ENCODE data around the gene ARHGEF33. TPM values are rescaled to one million over a fixed set of nuclear protein-coding genes. Genes with fewer than 3 reads are reported as not detected.

ARHGEF33 gene
- total RNA-seq, 1 donor from 2014 or later, result 0.30 TPM

- Mint-ChIP-seq H3K4me3 (ENCODE audit: unreplicated experiment) (no peak overlapping the region), H3K4me1 (ENCODE audit: low read depth, unreplicated experiment) (no peaks in the 10 kb centered on the region), H3K9me3 (ENCODE audit: unreplicated experiment) (no peaks in the 10 kb centered on the region), H3K27ac (ENCODE audit: unreplicated experiment) (no peak overlapping the region), H3K27me3 (ENCODE audit: low read depth, unreplicated experiment) (no peaks in the 10 kb centered on the region), H3K36me3 (ENCODE audit: low read depth, unreplicated experiment) (no peaks in the 10 kb centered on the region)
- Histone ChIP-seq H3K36me3 (ENCODE audit: insufficient read depth, low read length) (no peaks in the 10 kb centered on the region), H3K9me3 (ENCODE audit: insufficient read depth, low read depth, low read length) (no peaks in the 10 kb centered on the region), H3K4me2 (ENCODE audit: low read length) (no peak overlapping the region), H3K4me3 (ENCODE audit: insufficient read depth, low read depth, low read length) (no peak overlapping the region), H3K9ac (ENCODE audit: low read length) (no peak overlapping the region), H3K4me1 (ENCODE audit: insufficient read depth, low read length) (no peaks in the 10 kb centered on the region), H2AFZ (ENCODE audit: low read depth, low read length) (no peak overlapping the region), H3K27me3 (ENCODE audit: insufficient read depth, low read length) (no peaks in the 10 kb centered on the region), H3K79me2 (ENCODE audit: insufficient read depth, low read length) (no peaks in the 10 kb centered on the region), H4K20me1 (ENCODE audit: insufficient read depth, low read length) (no peaks in the 10 kb centered on the region), H3K27ac (ENCODE audit: low read depth, low read length) (no peak overlapping the region)
- DNase-seq (ENCODE audit: low read depth), result no peak
- FAIRE-seq, result no peak
- TF ChIP-seq, protein P1, sequence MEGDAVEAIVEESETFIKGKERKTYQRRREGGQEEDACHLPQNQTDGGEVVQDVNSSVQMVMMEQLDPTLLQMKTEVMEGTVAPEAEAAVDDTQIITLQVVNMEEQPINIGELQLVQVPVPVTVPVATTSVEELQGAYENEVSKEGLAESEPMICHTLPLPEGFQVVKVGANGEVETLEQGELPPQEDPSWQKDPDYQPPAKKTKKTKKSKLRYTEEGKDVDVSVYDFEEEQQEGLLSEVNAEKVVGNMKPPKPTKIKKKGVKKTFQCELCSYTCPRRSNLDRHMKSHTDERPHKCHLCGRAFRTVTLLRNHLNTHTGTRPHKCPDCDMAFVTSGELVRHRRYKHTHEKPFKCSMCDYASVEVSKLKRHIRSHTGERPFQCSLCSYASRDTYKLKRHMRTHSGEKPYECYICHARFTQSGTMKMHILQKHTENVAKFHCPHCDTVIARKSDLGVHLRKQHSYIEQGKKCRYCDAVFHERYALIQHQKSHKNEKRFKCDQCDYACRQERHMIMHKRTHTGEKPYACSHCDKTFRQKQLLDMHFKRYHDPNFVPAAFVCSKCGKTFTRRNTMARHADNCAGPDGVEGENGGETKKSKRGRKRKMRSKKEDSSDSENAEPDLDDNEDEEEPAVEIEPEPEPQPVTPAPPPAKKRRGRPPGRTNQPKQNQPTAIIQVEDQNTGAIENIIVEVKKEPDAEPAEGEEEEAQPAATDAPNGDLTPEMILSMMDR (IDR thresholded peaks at IDR 0.05; ENCODE audit: insufficient read depth, low read depth, low read length), result no peak
- TF ChIP-seq EZH2 (IDR thresholded peaks at IDR 0.05; ENCODE audit: insufficient read depth, low read length), result no peak
Measured at GRCh38 chr2:38886063-38886462, 3.6 kb upstream of the ARHGEF33 start.

DNA sequence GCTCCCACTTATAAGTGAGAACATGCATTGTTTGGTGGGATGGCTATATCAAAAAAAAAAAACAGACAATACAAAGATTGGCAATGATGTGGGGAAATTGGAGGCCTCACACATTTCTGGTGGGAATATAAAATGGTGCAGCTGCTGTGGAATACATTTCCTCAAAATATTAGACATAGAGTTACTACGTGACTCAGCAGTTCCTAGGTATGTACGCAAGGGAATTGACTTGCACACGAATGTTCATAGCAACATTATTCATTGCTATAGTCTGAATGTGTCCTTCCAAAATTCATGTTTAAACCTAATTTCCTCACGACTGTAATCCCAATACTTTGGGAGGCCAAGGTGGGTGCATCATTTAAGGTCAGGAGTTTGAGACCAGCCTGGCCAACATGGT, 2.3 kb upstream of the ARHGEF33 start:
- Mint-ChIP-seq H3K27ac (ENCODE audit: unreplicated experiment) (no peak overlapping the region), H3K27me3 (ENCODE audit: low read depth, unreplicated experiment) (no peaks in the 10 kb centered on the region), H3K36me3 (ENCODE audit: low read depth, unreplicated experiment) (no peaks in the 10 kb centered on the region)

GRCh38 chr2:38887902-38888554, 1.6 kb upstream of the ARHGEF33 start:
- no peaks in the 10 kb centered on the region for H3K79me2 ChIP-seq (ENCODE audit: insufficient read depth, low read length)
- H3K27me3 ChIP-seq (ENCODE audit: insufficient read depth, low read length), result no peaks in the 10 kb centered on the region
- TF ChIP-seq EZH2 (IDR thresholded peaks at IDR 0.05; ENCODE audit: insufficient read depth, low read length), result no peak
- TF ChIP-seq, protein P1 (IDR thresholded peaks at IDR 0.05; ENCODE audit: insufficient read depth, low read depth, low read length), result no peak
- Mint-ChIP-seq H3K27ac (ENCODE audit: unreplicated experiment) (no peak overlapping the region), H3K4me1 (ENCODE audit: low read depth, unreplicated experiment) (no peaks in the 10 kb centered on the region), H3K27me3 (ENCODE audit: low read depth, unreplicated experiment) (no peaks in the 10 kb centered on the region), H3K4me3 (ENCODE audit: unreplicated experiment) (no peak overlapping the region), H3K9me3 (ENCODE audit: unreplicated experiment) (no peaks in the 10 kb centered on the region), H3K36me3 (ENCODE audit: low read depth, unreplicated experiment) (no peaks in the 10 kb centered on the region)
- H3K9me3 ChIP-seq (ENCODE audit: insufficient read depth, low read depth, low read length), result no peaks in the 10 kb centered on the region
- no peak overlapping the region for H3K4me3 ChIP-seq (ENCODE audit: insufficient read depth, low read depth, low read length)
- no peak overlapping the region for H2AFZ ChIP-seq (ENCODE audit: low read depth, low read length)
- no peak overlapping the region for H3K27ac ChIP-seq (ENCODE audit: low read depth, low read length)
- no peak for DNase-seq (ENCODE audit: low read depth)
- no peaks in the 10 kb centered on the region for H4K20me1 ChIP-seq (ENCODE audit: insufficient read depth, low read length)
- no peaks in the 10 kb centered on the region for H3K36me3 ChIP-seq (ENCODE audit: insufficient read depth, low read length)
- no peak for FAIRE-seq
- H3K4me1 ChIP-seq (ENCODE audit: insufficient read depth, low read length), result no peaks in the 10 kb centered on the region
- no peak overlapping the region for H3K4me2 ChIP-seq (ENCODE audit: low read length)
- no peak overlapping the region for H3K9ac ChIP-seq (ENCODE audit: low read length)

More for the DNA sequence above, 2.3 kb upstream of the ARHGEF33 start:
- Mint-ChIP-seq H3K4me1 (ENCODE audit: low read depth, unreplicated experiment) (no peaks in the 10 kb centered on the region), H3K9me3 (ENCODE audit: unreplicated experiment) (no peaks in the 10 kb centered on the region), H3K4me3 (ENCODE audit: unreplicated experiment) (no peak overlapping the region)
- no peak overlapping the region for H3K4me2 ChIP-seq (ENCODE audit: low read length)
- no peak for FAIRE-seq
- no peaks in the 10 kb centered on the region for H3K36me3 ChIP-seq (ENCODE audit: insufficient read depth, low read length)
- no peaks in the 10 kb centered on the region for H3K79me2 ChIP-seq (ENCODE audit: insufficient read depth, low read length)
- no peak for TF ChIP-seq EZH2 (IDR thresholded peaks at IDR 0.05; ENCODE audit: insufficient read depth, low read length)
- TF ChIP-seq, protein P1 (IDR thresholded peaks at IDR 0.05; ENCODE audit: insufficient read depth, low read depth, low read length), result no peak
- H3K4me3 ChIP-seq (ENCODE audit: insufficient read depth, low read depth, low read length), result no peak overlapping the region
- H3K27ac ChIP-seq (ENCODE audit: low read depth, low read length), result no peak overlapping the region
- H3K9me3 ChIP-seq (ENCODE audit: insufficient read depth, low read depth, low read length), result no peaks in the 10 kb centered on the region
- no peaks in the 10 kb centered on the region for H3K27me3 ChIP-seq (ENCODE audit: insufficient read depth, low read length)
- no peaks in the 10 kb centered on the region for H3K4me1 ChIP-seq (ENCODE audit: insufficient read depth, low read length)
- H2AFZ ChIP-seq (ENCODE audit: low read depth, low read length), result no peak overlapping the region
- DNase-seq (ENCODE audit: low read depth), result no peak
- no peaks in the 10 kb centered on the region for H4K20me1 ChIP-seq (ENCODE audit: insufficient read depth, low read length)
- H3K9ac ChIP-seq (ENCODE audit: low read length), result no peak overlapping the region

All from astrocyte (in vitro differentiated cells and primary cell).